Gastroesophageal sphincter (tissue), 3 donors: ENCODE results near the gene SASS6.

Experiments used
- EP300 ChIP-seq: sonication (generic); formaldehyde crosslinking; IDR thresholded peaks from one replicate; pipeline ENCODE4 v1.6.1; 2017; ENCODE audit warnings: antibody characterized with exemption, mild to moderate bottlenecking
- POLR2AphosphoS5 ChIP-seq: sonication (generic); formaldehyde crosslinking; IDR thresholded peaks from one replicate; pipeline ENCODE4 v1.6.1; 2017; ENCODE audit warnings: antibody characterized with exemption
- TF ChIP-seq, protein P1 (sequence below), 4 experiments: fragments of 200-600 bp in 2 of 4; fragments of 450-650 bp in 2 of 4; sonication (generic) in 1 of 4; IDR thresholded peaks; one replicate each; pipeline ENCODE4 v1.5.1; 2017 to 2019; ENCODE audit warnings: antibody characterized with exemption in 4 of 4, mild to moderate bottlenecking in 2 of 4, moderate library complexity in 2 of 4

GRCh38 chr1:100074604-100075395 is 57.9 kb downstream of the SASS6 start:
- TF ChIP-seq EP300 = no peak
- no peak for TF ChIP-seq POLR2AphosphoS5
- TF ChIP-seq, protein P1, sequence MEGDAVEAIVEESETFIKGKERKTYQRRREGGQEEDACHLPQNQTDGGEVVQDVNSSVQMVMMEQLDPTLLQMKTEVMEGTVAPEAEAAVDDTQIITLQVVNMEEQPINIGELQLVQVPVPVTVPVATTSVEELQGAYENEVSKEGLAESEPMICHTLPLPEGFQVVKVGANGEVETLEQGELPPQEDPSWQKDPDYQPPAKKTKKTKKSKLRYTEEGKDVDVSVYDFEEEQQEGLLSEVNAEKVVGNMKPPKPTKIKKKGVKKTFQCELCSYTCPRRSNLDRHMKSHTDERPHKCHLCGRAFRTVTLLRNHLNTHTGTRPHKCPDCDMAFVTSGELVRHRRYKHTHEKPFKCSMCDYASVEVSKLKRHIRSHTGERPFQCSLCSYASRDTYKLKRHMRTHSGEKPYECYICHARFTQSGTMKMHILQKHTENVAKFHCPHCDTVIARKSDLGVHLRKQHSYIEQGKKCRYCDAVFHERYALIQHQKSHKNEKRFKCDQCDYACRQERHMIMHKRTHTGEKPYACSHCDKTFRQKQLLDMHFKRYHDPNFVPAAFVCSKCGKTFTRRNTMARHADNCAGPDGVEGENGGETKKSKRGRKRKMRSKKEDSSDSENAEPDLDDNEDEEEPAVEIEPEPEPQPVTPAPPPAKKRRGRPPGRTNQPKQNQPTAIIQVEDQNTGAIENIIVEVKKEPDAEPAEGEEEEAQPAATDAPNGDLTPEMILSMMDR (IDR thresholded peaks at IDR 0.05) = no peak
